Prostate gland (tissue), 2 donors: ENCODE results near the gene GBP5. TPM values are rescaled to one million over a fixed set of nuclear protein-coding genes. Genes with fewer than 3 reads are reported as not detected.
"Not testable (repeated sequence)": the region's sequence is repeated elsewhere in the genome, so short reads cannot be mapped to it uniquely, and the experiment has no call there.

Source experiments
- DNase-seq: peaks from one replicate; pipeline ENCODE4 v3.0.0-alpha.2; 2019; ENCODE audit warnings: low spot score
- H3K27ac ChIP-seq, 2 donors: fragments of 200-600 bp; sonication (generic); 2 replicates each; pipeline ENCODE4 v1.5.1; 2017 to 2019
- H3K27me3 ChIP-seq: fragments of 200-600 bp; sonication (generic); replicated peaks from 2 replicates; pipeline ENCODE4 v1.5.1; 2019; ENCODE audit not compliant: insufficient read depth
- H3K36me3 ChIP-seq, 2 donors: fragments of 200-600 bp; sonication (generic); 1 replicate in 1 of 2; 2 replicates in 1 of 2; pipeline versions ENCODE4 v1.5.1 to v1.8.1; 2017 to 2019
- H3K4me1 ChIP-seq: fragments of 200-600 bp; sonication (generic); replicated peaks from 2 replicates; pipeline ENCODE4 v1.5.1; 2019
- H3K4me3 ChIP-seq, 2 donors: fragments of 200-600 bp; sonication (generic); 2 replicates each; pipeline ENCODE4 v1.5.1; 2017 to 2019
- H3K9me3 ChIP-seq: fragments of 200-600 bp; sonication (generic); 2 replicates; pipeline ENCODE4 v1.5.1; 2017
- CTCF ChIP-seq, 4 experiments: fragments of 200-600 bp in 2 of 4; fragments of 450-650 bp in 2 of 4; sonication (generic) in 2 of 4; IDR thresholded peaks; 1 replicate in 3 of 4; 2 replicates in 1 of 4; pipeline ENCODE4 v1.5.1; 2016 to 2019; ENCODE audit warnings: antibody characterized with exemption in 4 of 4, mild to moderate bottlenecking in 2 of 4, moderate library complexity in 2 of 4
- POLR2A ChIP-seq: fragments of 450-650 bp; IDR thresholded peaks from one replicate; pipeline ENCODE4 v1.6.1; 2016; ENCODE audit warnings: antibody characterized with exemption, mild to moderate bottlenecking
- POLR2AphosphoS5 ChIP-seq: sonication (generic); formaldehyde crosslinking; IDR thresholded peaks from one replicate; pipeline ENCODE4 v1.6.1; 2017; ENCODE audit warnings: antibody characterized with exemption
- WGBS: methylation state at CpG from one replicate; pipeline ENCODE4 v1.1.5; 2018; 5-methylcytosine and 5-hydroxymethylcytosine counted together
- intact Hi-C: fragments of 100-400 bp; cut with DNase I; formaldehyde crosslinking; loops from one replicate; pipeline ENCODE4 v1.14.2; 2022
- total RNA-seq, 2 donors: library from RNA; depleted of rRNA; stranded (reverse); fragments of >200 nt; gene quantifications; one replicate each; pipeline ENCODE4 v1.1.0, GENCODE V29; 2016

The GBP5 gene
- total RNA-seq, 2 donors from 2014 or later: 0.23 to 5.8 TPM

DNA sequence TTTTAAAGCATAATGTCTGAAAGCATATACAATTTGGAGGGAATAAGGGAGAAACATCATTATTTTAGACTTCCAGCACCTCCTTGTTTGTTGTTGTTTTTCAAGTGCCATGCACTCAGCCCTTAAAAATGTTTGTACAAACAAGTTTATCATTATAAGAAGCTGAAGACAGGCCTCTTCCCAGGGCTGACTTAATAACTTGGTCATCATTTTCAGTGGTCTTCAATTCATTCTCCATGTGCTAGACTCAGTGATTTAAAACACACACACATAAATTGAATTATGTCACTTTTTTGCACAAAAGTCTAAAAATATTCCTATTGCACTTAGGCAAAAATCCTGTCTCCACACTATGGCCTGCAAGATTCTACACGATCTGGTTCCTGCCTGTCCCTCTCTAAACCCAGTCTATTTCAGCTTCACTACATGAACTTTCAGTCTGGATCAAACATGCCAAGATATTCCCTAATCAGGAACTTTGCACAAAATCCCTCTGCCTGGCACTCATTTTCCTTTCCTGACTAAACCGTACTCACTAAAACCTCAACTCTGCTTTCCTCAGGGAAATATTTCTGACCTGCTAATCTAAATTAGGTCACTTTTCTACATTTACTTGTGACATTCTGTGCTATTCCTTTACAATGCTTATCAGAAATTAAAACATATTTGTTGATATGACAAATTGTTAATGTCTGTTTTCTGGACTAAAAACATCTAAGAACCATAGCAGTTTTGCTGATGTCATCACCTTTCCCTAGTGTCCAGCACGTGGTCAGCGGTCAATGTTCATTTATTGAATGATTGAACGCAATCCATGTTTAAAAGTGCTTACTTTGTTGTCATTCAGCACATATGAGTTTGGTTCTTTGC is 14.8 kb upstream of the GBP5 start:
- Histone ChIP-seq H3K9me3 (no peaks in the 10 kb centered on the region), H3K27ac (no peak overlapping the region), H3K4me1 (no peaks in the 10 kb centered on the region), H3K36me3 (no peaks in the 10 kb centered on the region), H3K4me3 (no peak overlapping the region), H3K27me3 (no peaks in the 10 kb centered on the region)
- WGBS: 73% methylated on average over 5 of the region's 5 CpGs
- DNase-seq: no peak
- intact Hi-C loops: no loop called here
- TF ChIP-seq POLR2A: no peak
- no peak for TF ChIP-seq POLR2AphosphoS5
- TF ChIP-seq CTCF (IDR thresholded peaks at IDR 0.05): no peak

GRCh38 chr1:89286549-89287180 is 14.0 kb upstream of the GBP5 start:
- no peak overlapping the region for H3K27ac ChIP-seq
- H3K27me3 ChIP-seq: no peaks in the 10 kb centered on the region
- WGBS: 46% methylated on average over 3 of the region's 3 CpGs
- H3K36me3 ChIP-seq: no peaks in the 10 kb centered on the region
- H3K4me1 ChIP-seq: no peaks in the 10 kb centered on the region
- DNase-seq: no peak
- H3K4me3 ChIP-seq: no peak overlapping the region
- intact Hi-C loops: no loop called here
- no peak for TF ChIP-seq POLR2A
- TF ChIP-seq CTCF (IDR thresholded peaks at IDR 0.05): no peak
- no peak for TF ChIP-seq POLR2AphosphoS5
- no peaks in the 10 kb centered on the region for H3K9me3 ChIP-seq

DNA sequence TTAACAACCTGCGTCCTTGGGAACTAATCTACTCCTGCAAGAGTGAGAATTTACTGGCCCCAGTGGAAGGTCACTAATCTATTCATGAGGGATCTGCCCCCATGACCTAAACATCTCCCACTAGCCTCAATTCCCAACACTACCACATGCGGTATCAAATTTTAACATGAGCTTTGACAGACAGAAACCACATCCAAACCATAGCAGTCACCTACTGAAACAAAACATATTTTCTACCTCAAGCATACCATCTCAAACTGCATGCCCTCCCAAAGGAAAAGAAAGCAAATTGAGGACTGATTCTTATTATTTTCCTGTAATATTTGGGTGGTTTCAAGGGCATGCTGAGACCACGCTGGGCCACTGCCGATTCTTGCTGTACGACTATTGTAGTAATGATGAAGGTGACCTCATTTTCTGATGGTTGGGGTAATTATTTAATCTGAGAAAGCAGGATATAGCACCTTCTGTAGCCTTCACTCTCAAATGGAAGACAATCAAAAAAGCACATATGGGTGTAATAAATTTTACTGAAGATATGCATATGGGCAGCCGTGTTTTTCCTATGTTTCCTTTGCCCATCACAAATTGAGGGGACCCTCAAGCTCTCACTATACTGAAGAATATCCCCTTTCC is 13.2 kb upstream of the GBP5 start:
- Histone ChIP-seq H3K4me1 (no peaks in the 10 kb centered on the region), H3K4me3 (no peak overlapping the region), H3K36me3 (no peaks in the 10 kb centered on the region), H3K27ac (no peak overlapping the region), H3K27me3 (no peaks in the 10 kb centered on the region), H3K9me3 (no peaks in the 10 kb centered on the region)
- DNase-seq: no peak
- intact Hi-C loops: no loop called here
- TF ChIP-seq POLR2A (no peak), CTCF (IDR thresholded peaks at IDR 0.05) (no peak), POLR2AphosphoS5 (no peak)
- WGBS: 93% methylated on average over 6 of the region's 6 CpGs

GRCh38 chr1:89284078-89284763 is 11.6 kb upstream of the GBP5 start:
- H3K27ac ChIP-seq, DNase-seq, H3K4me1 ChIP-seq, H3K27me3 ChIP-seq, H3K4me3 ChIP-seq, H3K9me3 ChIP-seq, H3K36me3 ChIP-seq, intact Hi-C loops: not testable (repeated sequence)
- WGBS: 92% methylated on average over 5 of the region's 5 CpGs

DNA sequence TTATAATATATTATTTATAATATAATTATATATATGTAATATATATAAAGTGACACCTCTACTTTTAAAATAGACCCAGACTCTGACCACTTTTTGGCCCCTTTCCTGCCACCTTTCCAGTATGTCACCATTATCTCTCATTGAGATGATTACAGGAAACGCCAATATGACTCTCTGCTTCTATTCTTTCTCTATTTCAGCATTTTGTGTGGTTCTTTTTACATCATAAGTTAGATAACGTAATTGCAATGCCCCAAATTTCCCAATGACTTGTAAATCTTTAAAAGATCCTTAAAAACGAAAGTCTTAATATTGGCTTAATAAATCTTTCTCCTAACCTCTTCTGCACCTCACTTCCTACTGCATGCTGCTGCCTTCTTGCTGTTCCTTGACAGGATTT is 8.1 kb upstream of the GBP5 start:
- no peak for TF ChIP-seq POLR2A
- 69% methylated on average over 3 of the region's 3 CpGs for WGBS
- intact Hi-C loops: no loop called here

More for the DNA sequence above, 8.1 kb upstream of the GBP5 start:
- no peak overlapping the region for H3K27ac ChIP-seq
- no peaks in the 10 kb centered on the region for H3K9me3 ChIP-seq
- DNase-seq: no peak
- H3K27me3 ChIP-seq: no peaks in the 10 kb centered on the region
- H3K4me3 ChIP-seq: no peak overlapping the region
- no peaks in the 10 kb centered on the region for H3K36me3 ChIP-seq
- H3K4me1 ChIP-seq: no peaks in the 10 kb centered on the region
